K562 (cell line): Measurements from ENCODE around the gene KAZN.

Experiments used
- CTCF ChIP-seq, 3 experiments: IDR thresholded peaks in 2 of 3; conservative IDR thresholded peaks in 1 of 3; 2 replicates each; pipeline ENCODE4 v1.5.1; 2011 to 2012; ENCODE audit warnings: low read length in 3 of 3, mild to moderate bottlenecking in 3 of 3, control low read depth in 2 of 3, improper control_type of control experiment in 1 of 3, inconsistent platforms in 1 of 3, low read depth in 1 of 3, mixed read lengths in 1 of 3, moderate library complexity in 1 of 3; ENCODE audit not compliant: insufficient read depth in 2 of 3
- EZH2 ChIP-seq: IDR thresholded peaks from 2 replicates; pipeline ENCODE4 v1.6.1; 2012; ENCODE audit warnings: low read depth, mild to moderate bottlenecking, inconsistent platforms, low read length, borderline replicate concordance
- JUNB ChIP-seq: fragments of 450-650 bp; formaldehyde crosslinking; conservative IDR thresholded peaks from 2 replicates; pipeline ENCODE4 v1.4.0; 2020; ENCODE audit warnings: mild to moderate bottlenecking
- RAD51 ChIP-seq: fragments of 450-650 bp; IDR thresholded peaks from 2 replicates; pipeline ENCODE4 v1.7.1; 2016; ENCODE audit warnings: low read depth, mild to moderate bottlenecking, borderline replicate concordance
- RNF2 ChIP-seq: sonication (generic); IDR thresholded peaks from 2 replicates; pipeline ENCODE4 v1.6.1; 2016
- SMAD4 ChIP-seq: fragments of 250-450 bp; sonication (Bioruptor Pico); conservative IDR thresholded peaks from 2 replicates; pipeline ENCODE4 v1.8.0; 2021; ENCODE audit warnings: inconsistent platforms, mild to moderate bottlenecking, moderate library complexity
- SREBF1 ChIP-seq: fragments of 150-350 bp; IDR thresholded peaks from 2 replicates; pipeline ENCODE4 v1.6.1; 2014; ENCODE audit warnings: antibody characterized with exemption, low read depth, low read length, borderline replicate concordance
- ZNF3 ChIP-seq: fragments of 250-450 bp; sonication (Bioruptor Pico); IDR thresholded peaks from 2 replicates; pipeline ENCODE4 v1.5.0; 2021; ENCODE audit warnings: mild to moderate bottlenecking, moderate library complexity
- TF ChIP-seq, protein P1 (sequence below): fragments of 450-650 bp; conservative IDR thresholded peaks from 2 replicates; pipeline ENCODE4 v1.6.1; 2016; ENCODE audit warnings: missing genetic modification characterization, low read depth, mild to moderate bottlenecking, control low read depth, missing compliant biosample characterization
- TF ChIP-seq, protein P2 (sequence below): fragments of 450-650 bp; IDR thresholded peaks from 2 replicates; pipeline ENCODE4 v1.6.1; 2016; ENCODE audit warnings: antibody characterized with exemption
- TF ChIP-seq, protein P3 (sequence below): sonication (generic); formaldehyde crosslinking; IDR thresholded peaks from 2 replicates; pipeline ENCODE4 v1.8.0; 2022; ENCODE audit warnings: mild to moderate bottlenecking, missing genetic modification reagents, borderline replicate concordance

DNA sequence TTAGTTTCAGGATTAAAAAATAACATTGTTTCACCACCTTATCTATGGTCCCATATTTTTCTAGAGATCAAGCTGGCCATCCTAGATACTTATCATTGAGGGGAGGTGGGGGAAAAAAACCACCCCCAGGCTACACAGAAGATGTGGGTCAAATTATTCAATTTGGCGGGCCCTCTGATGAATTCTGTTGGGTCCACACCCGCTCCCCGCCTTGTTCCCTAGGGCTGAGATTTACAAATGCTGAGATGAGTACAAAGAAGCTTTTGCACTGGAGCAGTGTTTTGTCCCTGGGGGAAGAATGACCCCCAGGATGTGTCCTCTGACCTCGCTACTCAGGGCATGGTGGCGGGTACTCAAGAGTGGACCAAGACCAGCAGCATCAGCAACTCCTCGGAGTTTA is 308.2 kb downstream of the KAZN start:
- TF ChIP-seq SMAD4 (CRISPR knock-in tag) (no peak), RNF2 (no peak), EZH2 (no peak), CTCF (IDR thresholded peaks at IDR 0.05 in 2 of 3, conservative IDR thresholded peaks at IDR 0.05 in 1 of 3; ENCODE audit: insufficient read depth in 2 of 3, low read depth in 1 of 3, low read length in 3 of 3) (no peak), RAD51 (no peak), ZNF3 (CRISPR knock-in tag) (no peak), SREBF1 (no peak), JUNB (CRISPR knock-in tag) (no peak)
- TF ChIP-seq, protein P1, sequence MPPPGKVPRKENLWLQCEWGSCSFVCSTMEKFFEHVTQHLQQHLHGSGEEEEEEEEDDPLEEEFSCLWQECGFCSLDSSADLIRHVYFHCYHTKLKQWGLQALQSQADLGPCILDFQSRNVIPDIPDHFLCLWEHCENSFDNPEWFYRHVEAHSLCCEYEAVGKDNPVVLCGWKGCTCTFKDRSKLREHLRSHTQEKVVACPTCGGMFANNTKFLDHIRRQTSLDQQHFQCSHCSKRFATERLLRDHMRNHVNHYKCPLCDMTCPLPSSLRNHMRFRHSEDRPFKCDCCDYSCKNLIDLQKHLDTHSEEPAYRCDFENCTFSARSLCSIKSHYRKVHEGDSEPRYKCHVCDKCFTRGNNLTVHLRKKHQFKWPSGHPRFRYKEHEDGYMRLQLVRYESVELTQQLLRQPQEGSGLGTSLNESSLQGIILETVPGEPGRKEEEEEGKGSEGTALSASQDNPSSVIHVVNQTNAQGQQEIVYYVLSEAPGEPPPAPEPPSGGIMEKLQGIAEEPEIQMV, result no peak
- TF ChIP-seq, protein P2, sequence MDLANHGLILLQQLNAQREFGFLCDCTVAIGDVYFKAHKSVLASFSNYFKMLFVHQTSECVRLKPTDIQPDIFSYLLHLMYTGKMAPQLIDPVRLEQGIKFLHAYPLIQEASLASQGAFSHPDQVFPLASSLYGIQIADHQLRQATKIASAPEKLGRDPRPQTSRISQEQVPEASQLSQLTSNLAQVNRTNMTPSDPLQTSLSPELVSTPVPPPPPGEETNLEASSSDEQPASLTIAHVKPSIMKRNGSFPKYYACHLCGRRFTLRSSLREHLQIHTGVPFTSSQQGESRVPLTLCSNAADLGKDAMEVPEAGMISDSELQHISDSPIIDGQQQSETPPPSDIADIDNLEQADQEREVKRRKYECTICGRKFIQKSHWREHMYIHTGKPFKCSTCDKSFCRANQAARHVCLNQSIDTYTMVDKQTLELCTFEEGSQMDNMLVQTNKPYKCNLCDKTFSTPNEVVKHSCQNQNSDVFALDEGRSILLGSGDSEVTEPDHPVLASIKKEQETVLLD, result no peak
- TF ChIP-seq, protein P3, sequence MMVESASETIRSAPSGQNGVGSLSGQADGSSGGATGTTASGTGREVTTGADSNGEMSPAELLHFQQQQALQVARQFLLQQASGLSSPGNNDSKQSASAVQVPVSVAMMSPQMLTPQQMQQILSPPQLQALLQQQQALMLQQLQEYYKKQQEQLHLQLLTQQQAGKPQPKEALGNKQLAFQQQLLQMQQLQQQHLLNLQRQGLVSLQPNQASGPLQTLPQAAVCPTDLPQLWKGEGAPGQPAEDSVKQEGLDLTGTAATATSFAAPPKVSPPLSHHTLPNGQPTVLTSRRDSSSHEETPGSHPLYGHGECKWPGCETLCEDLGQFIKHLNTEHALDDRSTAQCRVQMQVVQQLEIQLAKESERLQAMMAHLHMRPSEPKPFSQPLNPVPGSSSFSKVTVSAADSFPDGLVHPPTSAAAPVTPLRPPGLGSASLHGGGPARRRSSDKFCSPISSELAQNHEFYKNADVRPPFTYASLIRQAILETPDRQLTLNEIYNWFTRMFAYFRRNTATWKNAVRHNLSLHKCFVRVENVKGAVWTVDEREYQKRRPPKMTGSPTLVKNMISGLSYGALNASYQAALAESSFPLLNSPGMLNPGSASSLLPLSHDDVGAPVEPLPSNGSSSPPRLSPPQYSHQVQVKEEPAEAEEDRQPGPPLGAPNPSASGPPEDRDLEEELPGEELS (CRISPR knock-in tag), result no peak
